HG03520 (cell line): Measurements from ENCODE around the gene CRX.
"Not testable (repeated sequence)": the region's sequence is repeated elsewhere in the genome, so short reads cannot be mapped to it uniquely, and the experiment has no call there.

Experiments used
- ATAC-seq: cut with Tn5 transposase; IDR thresholded peaks from one replicate; pipeline ENCODE4 v1.9.1; 2021; ENCODE audit warnings: mild to moderate bottlenecking, moderate library complexity; ENCODE audit not compliant: unreplicated experiment

Gene CRX

GRCh38 chr19:47821460-47822020 is at the start of gene CRX:
Gene CRX (plus strand): TSS chr19:47821937. CDS start chr19:47834444, 12,507 bp downstream.
- no peak for ATAC-seq

GRCh38 chr19:47776568-47776967 is 45.2 kb upstream of the CRX start:
- ATAC-seq, result no peak

GRCh38 chr19:47777245-47778048 is 44.3 kb upstream of the CRX start:
- ATAC-seq, result not testable (repeated sequence)

DNA sequence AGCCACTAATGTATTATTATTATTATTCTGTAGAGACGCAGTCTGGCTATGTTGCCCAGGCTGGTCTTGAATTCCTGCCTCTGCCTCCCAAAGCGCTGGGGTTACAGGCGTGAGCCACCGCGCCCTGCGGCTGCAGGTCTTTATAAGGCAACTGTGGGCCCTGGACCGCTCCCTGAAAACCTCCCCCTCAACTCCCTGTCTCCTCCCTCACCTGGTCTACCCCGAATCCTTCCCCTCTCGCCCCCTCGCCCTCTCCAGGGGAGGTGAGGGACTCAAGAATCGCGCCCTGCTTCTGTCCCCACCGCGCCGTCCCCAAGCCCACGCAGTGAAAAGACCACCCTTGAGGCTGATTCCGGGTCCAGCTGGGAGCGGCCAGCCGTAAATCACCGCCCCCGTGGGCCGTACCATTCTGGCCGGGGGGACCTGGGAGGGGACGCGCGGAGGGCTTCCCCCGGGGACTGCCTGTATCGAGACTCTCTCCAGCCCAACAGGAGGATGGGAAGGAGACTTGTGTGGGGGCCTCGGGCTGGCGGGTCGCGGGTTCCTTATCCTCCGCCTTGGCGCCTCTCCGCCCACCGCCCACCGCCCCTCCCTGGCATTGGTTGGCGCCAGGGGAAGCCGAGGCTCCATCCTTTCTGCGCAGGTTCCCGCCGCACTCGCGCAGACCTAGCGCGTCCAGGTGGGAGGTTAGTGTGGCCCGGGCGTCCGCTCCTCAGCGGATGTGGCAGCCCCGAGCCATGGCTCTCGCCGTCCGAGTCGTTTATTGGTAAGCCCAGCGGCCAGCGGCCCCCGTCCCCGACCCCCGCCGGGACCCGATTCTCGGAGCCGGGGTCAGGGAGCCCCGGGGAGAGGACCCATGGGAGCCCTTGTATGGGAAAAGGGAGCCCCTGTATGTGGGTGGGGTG is 43.4 kb upstream of the CRX start, which contains the start of gene SELENOW:
SELENOW (plus strand) TSS at position 655 of the 905 bp plus-strand sequence; CDS start at position 738, 83 bp downstream.
- peak; percentile 67 for ATAC-seq

GRCh38 chr19:47778954-47779351 is 42.8 kb upstream of the CRX start:
- ATAC-seq, result no peak

- ATAC-seq, result no peak
Observed at GRCh38 chr19:47779524-47780214, 42.1 kb upstream of the CRX start.

DNA sequence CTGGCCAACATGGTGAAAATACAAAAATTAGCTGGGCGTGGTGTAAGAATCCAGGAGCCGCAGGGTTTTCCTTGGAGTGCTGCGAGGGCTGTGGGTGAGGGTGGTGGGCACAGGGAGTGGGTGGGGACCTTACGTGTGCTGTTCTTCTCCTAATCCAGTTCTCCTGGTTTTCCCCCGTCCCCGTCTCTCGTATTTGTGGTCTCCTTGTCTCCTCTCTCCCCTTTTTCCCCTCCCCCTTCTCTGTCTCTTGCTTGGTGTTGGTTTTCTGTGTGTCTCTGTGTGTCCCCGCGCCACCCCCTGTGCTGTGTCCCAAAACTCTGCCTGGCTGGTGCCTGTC is 41.6 kb upstream of the CRX start:
- ATAC-seq, result no peak

DNA sequence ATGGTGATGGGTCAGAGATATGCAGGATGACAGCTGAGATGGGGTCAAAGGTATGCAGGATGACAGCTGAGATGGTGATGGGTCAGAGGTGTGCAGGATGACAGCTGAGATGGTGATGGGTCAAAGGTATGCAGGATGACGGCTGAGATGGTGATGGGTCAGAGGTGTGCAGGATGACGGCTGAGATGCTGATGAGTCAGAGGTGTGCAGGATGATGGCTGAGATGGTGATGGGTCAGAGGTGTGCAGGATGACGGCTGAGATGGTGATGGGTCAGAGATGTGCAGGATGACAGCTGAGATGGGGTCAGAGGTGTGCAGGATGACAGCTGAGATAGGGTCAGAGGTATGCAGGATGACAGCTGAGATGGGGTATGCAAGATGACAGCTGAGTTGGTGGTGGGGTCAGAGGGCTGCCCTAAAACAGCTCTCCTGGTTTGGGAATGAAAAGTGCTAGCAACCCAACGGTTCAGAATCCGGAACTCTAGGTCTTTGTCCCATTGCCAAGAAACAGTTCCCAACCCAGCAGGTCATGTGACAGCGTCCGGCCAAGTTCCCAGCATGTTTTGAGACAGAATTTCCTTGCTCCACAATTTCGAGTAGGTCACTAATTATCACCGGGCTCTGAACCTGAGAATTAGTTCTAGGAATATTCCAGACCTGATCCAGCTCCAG is 40.0 kb upstream of the CRX start:
- ATAC-seq, result no peak

- no peak for ATAC-seq
Observed at GRCh38 chr19:47786566-47786965, 35.2 kb upstream of the CRX start.

DNA sequence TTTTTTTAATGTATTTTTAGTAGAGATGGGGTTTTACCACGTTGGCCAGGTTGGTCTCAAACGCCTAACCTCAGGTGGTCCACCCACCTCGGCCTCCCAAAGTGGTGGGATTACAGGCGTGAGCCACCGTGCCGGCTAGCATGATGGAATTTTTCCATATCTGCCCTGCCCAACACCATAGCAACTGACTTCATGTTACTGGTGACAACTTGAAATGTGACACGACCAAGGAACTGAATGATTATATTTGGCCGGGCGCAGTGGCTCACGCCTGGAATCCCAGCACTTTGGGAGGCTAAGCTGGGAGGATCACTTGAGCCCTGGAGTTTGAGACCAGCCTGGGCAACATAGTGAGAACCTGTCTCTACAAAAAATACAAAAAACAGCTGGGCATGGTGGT is 34.4 kb upstream of the CRX start:
- not testable (repeated sequence) for ATAC-seq

DNA sequence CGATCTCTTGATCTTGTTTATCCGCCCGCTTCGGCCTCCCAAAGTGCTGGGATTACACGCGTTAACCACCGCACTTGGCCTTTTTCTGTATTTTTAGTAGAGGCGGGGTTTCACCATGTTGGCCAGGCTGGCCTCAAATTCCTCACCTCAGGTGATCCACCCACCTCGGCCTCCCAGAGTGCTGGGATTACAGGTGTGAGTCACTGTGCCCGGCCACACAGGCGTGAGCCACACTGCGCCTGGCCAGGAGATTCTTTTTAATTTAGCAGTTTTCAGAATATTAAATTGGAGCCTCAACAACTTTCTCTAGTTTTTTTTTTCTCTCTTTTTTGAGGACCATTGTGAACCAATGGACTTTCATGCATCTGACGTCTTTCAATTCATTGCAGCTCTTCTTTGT is 31.9 kb upstream of the CRX start:
- ATAC-seq, result not testable (repeated sequence)

DNA sequence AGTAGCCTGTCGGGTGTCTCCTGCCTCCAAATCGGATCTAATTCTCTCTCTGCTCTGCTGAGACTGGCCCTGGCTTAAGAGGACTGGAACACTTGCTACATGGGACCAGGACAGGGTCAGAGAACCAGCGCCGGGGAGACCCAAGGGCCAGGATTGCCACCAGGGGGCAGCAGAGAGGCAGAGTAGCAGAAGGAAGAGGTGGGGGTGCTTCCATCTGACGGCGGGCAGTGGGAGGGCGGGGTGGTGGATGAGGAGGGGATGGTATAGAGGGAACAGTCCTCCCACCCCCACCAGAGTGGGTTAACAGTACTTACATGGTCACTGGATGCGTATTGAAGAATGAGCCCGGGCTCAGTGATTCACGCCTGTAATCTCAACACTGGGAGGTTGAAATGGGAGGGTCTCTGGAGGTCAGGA is 31.3 kb upstream of the CRX start:
- ATAC-seq, result no peak

- ATAC-seq, result no peak
Observed at GRCh38 chr19:47792616-47793015, 29.1 kb upstream of the CRX start.

- no peak for ATAC-seq
Observed at GRCh38 chr19:47794526-47794925, 27.2 kb upstream of the CRX start.

- no peak for ATAC-seq
Observed at GRCh38 chr19:47796785-47797184, 25.0 kb upstream of the CRX start.

GRCh38 chr19:47797996-47798903 is 23.5 kb upstream of the CRX start:
- no peak for ATAC-seq

- no peak for ATAC-seq
Observed at GRCh38 chr19:47798904-47799266, 22.9 kb upstream of the CRX start.

GRCh38 chr19:47801270-47801669 is 20.5 kb upstream of the CRX start:
- no peak for ATAC-seq

- ATAC-seq, result no peak
Observed at GRCh38 chr19:47802521-47803043, 19.2 kb upstream of the CRX start.
